MM.1S (cell line): ENCODE data around the gene TUBD1.

Experiments used
- DNase-seq: peaks from one replicate; pipeline ENCODE4 v3.0.0-alpha.2; 2015
- H2AFZ ChIP-seq: fragments of 300-600 bp; sonication (generic); 2 replicates; pipeline ENCODE4 v1.6.0; 2016; ENCODE audit warnings: antibody characterized with exemption, low read length
- H3F3A ChIP-seq: fragments of 300-600 bp; sonication (generic); 2 replicates; pipeline ENCODE4 v1.6.1; 2016; ENCODE audit warnings: mild to moderate bottlenecking, antibody characterized with exemption, low read length, moderate library complexity, mixed read lengths; ENCODE audit not compliant: insufficient read depth
- H3K27ac ChIP-seq: fragments of 300-600 bp; sonication (generic); 2 replicates; pipeline ENCODE4 v1.5.1; 2016; ENCODE audit warnings: mild to moderate bottlenecking, low read length
- H3K27me3 ChIP-seq: fragments of 300-600 bp; sonication (generic); replicated peaks from 2 replicates; pipeline ENCODE4 v1.6.0; 2016; ENCODE audit warnings: low read length; ENCODE audit not compliant: insufficient read depth
- H3K36me3 ChIP-seq: fragments of 300-600 bp; sonication (generic); replicated peaks from 2 replicates; pipeline ENCODE4 v1.6.1; 2016; ENCODE audit warnings: mild to moderate bottlenecking, low read length, mixed read lengths; ENCODE audit not compliant: insufficient read depth
- H3K4me1 ChIP-seq: fragments of 300-600 bp; sonication (generic); 2 replicates; pipeline ENCODE4 v1.6.1; 2016; ENCODE audit warnings: low read length, mixed read lengths
- H3K4me2 ChIP-seq: fragments of 300-600 bp; sonication (generic); 2 replicates; pipeline ENCODE4 v1.6.0; 2016; ENCODE audit warnings: low read depth, low read length
- H3K4me3 ChIP-seq: fragments of 300-600 bp; sonication (generic); 2 replicates; pipeline ENCODE4 v1.5.1; 2016; ENCODE audit warnings: low read length, mixed read lengths
- H3K79me2 ChIP-seq: fragments of 300-600 bp; sonication (generic); 2 replicates; pipeline ENCODE4 v1.6.1; 2016; ENCODE audit warnings: mixed run types, low read length, mixed read lengths
- H3K9ac ChIP-seq: fragments of 300-600 bp; sonication (generic); 2 replicates; pipeline ENCODE4 v1.6.1; 2016; ENCODE audit warnings: low read length, mixed read lengths
- H3K9me2 ChIP-seq: fragments of 300-600 bp; sonication (generic); replicated peaks from 2 replicates; pipeline ENCODE4 v1.6.1; 2016; ENCODE audit warnings: mild to moderate bottlenecking, low read length, mixed read lengths; ENCODE audit not compliant: insufficient read depth
- H3K9me3 ChIP-seq: fragments of 300-600 bp; sonication (generic); replicated peaks from 2 replicates; pipeline ENCODE4 v1.6.1; 2016; ENCODE audit warnings: mild to moderate bottlenecking, low read length, mixed read lengths; ENCODE audit not compliant: insufficient read depth
- H4K20me1 ChIP-seq: fragments of 300-600 bp; sonication (generic); 2 replicates; pipeline ENCODE4 v1.6.1; 2016; ENCODE audit warnings: mild to moderate bottlenecking, low read length, moderate library complexity, mixed read lengths; ENCODE audit not compliant: insufficient read depth
- EZH2 ChIP-seq: fragments of 300-600 bp; sonication (generic); optimal IDR thresholded peaks from 2 replicates; pipeline ENCODE3; 2017; ENCODE audit warnings: low read depth, mild to moderate bottlenecking, antibody characterized with exemption, low read length, mixed read lengths
- EZH2phosphoT487 ChIP-seq: fragments of 300-600 bp; sonication (generic); IDR thresholded peaks from 2 replicates; pipeline ENCODE4 v1.6.1; 2018; ENCODE audit warnings: antibody characterized with exemption, low read length
- TF ChIP-seq, protein P1 (sequence below): fragments of 300-600 bp; sonication (generic); IDR thresholded peaks from 2 replicates; pipeline ENCODE4 v1.5.1; 2016; ENCODE audit warnings: antibody characterized with exemption, low read length, mixed read lengths

The TUBD1 gene

DNA sequence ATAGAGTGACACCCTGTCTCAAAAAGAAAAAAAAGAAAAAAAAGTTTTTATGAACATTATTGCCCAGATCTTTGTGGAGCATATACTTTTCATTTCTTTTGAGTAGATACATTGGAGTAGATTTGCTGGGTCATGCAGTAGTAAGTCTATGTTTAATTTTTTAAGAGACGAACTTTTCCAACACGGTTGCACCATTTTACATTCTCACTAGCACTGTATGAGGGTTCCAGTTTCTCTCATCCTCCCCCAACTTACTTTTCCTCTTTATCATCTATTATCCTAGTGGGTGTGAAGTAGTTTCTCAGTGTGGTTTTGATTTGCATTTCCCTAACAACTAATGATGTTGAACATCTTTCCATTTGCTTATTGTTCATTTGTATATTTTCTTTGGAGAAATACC lies 10.7 kb upstream of the TUBD1 start:
- TF ChIP-seq EZH2phosphoT487 (no peak), EZH2 (no peak)
- TF ChIP-seq, protein P1, sequence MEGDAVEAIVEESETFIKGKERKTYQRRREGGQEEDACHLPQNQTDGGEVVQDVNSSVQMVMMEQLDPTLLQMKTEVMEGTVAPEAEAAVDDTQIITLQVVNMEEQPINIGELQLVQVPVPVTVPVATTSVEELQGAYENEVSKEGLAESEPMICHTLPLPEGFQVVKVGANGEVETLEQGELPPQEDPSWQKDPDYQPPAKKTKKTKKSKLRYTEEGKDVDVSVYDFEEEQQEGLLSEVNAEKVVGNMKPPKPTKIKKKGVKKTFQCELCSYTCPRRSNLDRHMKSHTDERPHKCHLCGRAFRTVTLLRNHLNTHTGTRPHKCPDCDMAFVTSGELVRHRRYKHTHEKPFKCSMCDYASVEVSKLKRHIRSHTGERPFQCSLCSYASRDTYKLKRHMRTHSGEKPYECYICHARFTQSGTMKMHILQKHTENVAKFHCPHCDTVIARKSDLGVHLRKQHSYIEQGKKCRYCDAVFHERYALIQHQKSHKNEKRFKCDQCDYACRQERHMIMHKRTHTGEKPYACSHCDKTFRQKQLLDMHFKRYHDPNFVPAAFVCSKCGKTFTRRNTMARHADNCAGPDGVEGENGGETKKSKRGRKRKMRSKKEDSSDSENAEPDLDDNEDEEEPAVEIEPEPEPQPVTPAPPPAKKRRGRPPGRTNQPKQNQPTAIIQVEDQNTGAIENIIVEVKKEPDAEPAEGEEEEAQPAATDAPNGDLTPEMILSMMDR, result no peak
- no peak for DNase-seq
- Histone ChIP-seq H3K4me2 (no peak overlapping the region), H3K36me3 (no peaks in the 10 kb centered on the region), H3K27me3 (no peaks in the 10 kb centered on the region), H3K4me3 (no peak overlapping the region), H3K9me2 (no peaks in the 10 kb centered on the region), H3K79me2 (peaks cover 93% of the 10 kb centered on the region), H2AFZ (no peak overlapping the region), H3F3A (no peaks in the 10 kb centered on the region), H3K4me1 (no peaks in the 10 kb centered on the region), H4K20me1 (peaks cover 7% of the 10 kb centered on the region; the same call in 1 of the 2 replicates), H3K9ac (no peak overlapping the region), H3K9me3 (no peaks in the 10 kb centered on the region), H3K27ac (no peak overlapping the region)

DNA sequence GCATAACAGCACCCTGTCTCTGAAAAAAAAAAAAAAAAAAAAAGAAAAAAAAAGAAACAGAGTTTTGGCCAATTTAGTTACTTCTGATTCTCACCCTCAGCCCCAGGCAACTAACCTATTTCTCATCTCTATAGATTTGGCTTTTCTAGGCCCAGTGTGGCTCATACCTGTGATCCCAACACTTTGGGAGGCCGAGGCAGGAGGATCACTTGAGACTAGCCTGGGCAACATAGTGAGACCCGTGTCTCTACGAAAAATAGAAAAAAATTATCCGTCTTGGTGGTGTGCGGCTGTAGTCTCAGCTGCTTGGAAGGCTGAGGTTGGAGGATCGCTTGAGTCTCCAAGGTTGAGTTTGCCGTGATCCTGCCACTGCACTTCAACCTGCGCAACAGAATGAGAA lies 8.9 kb upstream of the TUBD1 start:
- H3K27ac ChIP-seq, result no peak overlapping the region
- H3K36me3 ChIP-seq, result no peaks in the 10 kb centered on the region
- no peaks in the 10 kb centered on the region for H3K27me3 ChIP-seq
- no peak overlapping the region for H3K4me2 ChIP-seq
- H3K9me2 ChIP-seq, result no peaks in the 10 kb centered on the region
- TF ChIP-seq EZH2phosphoT487 (no peak), EZH2 (no peak)
- TF ChIP-seq, protein P1, result no peak
- DNase-seq, result no peak
- H3F3A ChIP-seq, result no peaks in the 10 kb centered on the region
- H3K4me3 ChIP-seq, result no peak overlapping the region
- H3K4me1 ChIP-seq, result no peaks in the 10 kb centered on the region
- H3K79me2 ChIP-seq, result peaks cover 94% of the 10 kb centered on the region
- no peak overlapping the region for H2AFZ ChIP-seq
- H3K9me3 ChIP-seq, result no peaks in the 10 kb centered on the region
- H3K9ac ChIP-seq, result no peak overlapping the region
- peaks cover 7% of the 10 kb centered on the region; the same call in 1 of the 2 replicates for H4K20me1 ChIP-seq

DNA sequence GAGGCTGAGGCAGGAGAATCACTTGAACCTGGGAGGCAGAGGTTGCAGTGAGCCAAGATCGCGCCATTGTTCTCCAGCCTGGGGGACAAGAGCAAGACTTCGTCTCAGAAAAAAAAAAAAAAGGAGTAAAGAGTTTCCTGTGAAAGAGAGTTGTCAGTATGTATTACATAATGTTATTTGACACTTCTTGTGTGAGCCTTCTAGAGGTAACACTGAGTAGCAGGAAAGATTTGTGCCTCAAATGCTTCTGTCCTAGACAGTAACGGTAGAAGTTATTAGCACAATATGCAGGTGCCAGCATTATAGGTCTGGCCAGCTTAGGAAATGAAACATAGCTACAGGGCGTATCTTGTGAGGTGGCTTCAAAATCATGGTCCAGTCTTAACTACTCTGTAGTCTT lies 6.4 kb upstream of the TUBD1 start:
- no peaks in the 10 kb centered on the region for H3K9me2 ChIP-seq
- no peak overlapping the region for H3K27ac ChIP-seq
- H4K20me1 ChIP-seq, result peaks cover 9% of the 10 kb centered on the region; the same call in 1 of the 2 replicates
- DNase-seq, result no peak
- no peak overlapping the region for H2AFZ ChIP-seq
- H3K9ac ChIP-seq, result no peak overlapping the region
- H3K36me3 ChIP-seq, result no peaks in the 10 kb centered on the region
- TF ChIP-seq, protein P1, result no peak
- no peak for TF ChIP-seq EZH2
- TF ChIP-seq EZH2phosphoT487, result no peak
- H3K4me3 ChIP-seq, result no peak overlapping the region
- no peaks in the 10 kb centered on the region for H3F3A ChIP-seq
- H3K9me3 ChIP-seq, result no peaks in the 10 kb centered on the region
- H3K4me1 ChIP-seq, result peaks cover 6% of the 10 kb centered on the region; the same call in 1 of the 2 replicates
- H3K27me3 ChIP-seq, result no peaks in the 10 kb centered on the region
- no peak overlapping the region for H3K4me2 ChIP-seq
- H3K79me2 ChIP-seq, result peaks cover 93% of the 10 kb centered on the region
